Measurements from ENCODE around the gene B3GNT8.

DNA sequence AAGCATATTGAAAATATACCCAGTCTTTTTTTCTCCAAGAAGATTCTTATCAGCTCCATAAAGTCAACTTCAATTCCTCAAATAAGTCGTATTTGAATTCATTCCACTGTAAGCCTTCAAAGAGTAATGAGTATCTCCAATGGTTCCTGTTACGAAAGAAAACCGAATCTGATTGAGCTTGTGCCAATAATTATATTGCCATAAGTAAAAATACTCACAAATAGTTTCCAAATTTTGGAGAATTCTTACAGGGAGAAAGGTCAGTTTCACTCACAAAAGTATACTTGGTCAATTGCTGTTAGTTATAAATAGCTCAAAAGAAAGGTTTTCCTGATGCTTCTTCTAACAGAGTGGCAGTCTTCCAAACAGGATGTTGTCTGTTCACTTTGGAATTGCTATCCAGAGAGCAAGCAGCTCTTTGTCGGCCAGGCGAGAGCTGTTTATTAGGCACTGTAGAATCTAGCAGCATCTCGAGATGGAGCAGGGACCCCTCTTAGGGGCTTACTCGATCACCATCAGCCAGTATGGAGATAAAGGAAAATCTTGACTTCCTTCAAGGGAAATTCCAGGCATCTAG lies 29.3 kb upstream of the B3GNT8 start:
- TF ChIP-seq, protein P1, sequence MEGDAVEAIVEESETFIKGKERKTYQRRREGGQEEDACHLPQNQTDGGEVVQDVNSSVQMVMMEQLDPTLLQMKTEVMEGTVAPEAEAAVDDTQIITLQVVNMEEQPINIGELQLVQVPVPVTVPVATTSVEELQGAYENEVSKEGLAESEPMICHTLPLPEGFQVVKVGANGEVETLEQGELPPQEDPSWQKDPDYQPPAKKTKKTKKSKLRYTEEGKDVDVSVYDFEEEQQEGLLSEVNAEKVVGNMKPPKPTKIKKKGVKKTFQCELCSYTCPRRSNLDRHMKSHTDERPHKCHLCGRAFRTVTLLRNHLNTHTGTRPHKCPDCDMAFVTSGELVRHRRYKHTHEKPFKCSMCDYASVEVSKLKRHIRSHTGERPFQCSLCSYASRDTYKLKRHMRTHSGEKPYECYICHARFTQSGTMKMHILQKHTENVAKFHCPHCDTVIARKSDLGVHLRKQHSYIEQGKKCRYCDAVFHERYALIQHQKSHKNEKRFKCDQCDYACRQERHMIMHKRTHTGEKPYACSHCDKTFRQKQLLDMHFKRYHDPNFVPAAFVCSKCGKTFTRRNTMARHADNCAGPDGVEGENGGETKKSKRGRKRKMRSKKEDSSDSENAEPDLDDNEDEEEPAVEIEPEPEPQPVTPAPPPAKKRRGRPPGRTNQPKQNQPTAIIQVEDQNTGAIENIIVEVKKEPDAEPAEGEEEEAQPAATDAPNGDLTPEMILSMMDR (IDR thresholded peaks at IDR 0.05; ENCODE audit: low read depth, low read length), result no peak
- no peak for TF ChIP-seq EZH2phosphoT487 (IDR thresholded peaks at IDR 0.05; ENCODE audit: low read depth)

Measured in OCI-LY3 (cell line).